NCI-H446 (cell line): ENCODE data around the gene USP20.

Experiments used
- DNase-seq, 2 experiments: peaks; one replicate each; lab custom pipeline; 2025; lab: John Stamatoyannopoulos, UW

Gene USP20

GRCh38 chr9:129857207-129857606, 21.9 kb downstream of the USP20 start:
- DNase-seq: no peak

- no peak for DNase-seq
Measured at GRCh38 chr9:129858167-129858962, 23.1 kb downstream of the USP20 start.

- DNase-seq: no peak
Measured at GRCh38 chr9:129860653-129861446, 25.6 kb downstream of the USP20 start.

GRCh38 chr9:129861447-129861827, 26.2 kb downstream of the USP20 start:
- DNase-seq: no peak

- no peak for DNase-seq
Measured at GRCh38 chr9:129863059-129863690, 27.9 kb downstream of the USP20 start.

- no peak for DNase-seq
Measured at GRCh38 chr9:129864991-129865647, 29.9 kb downstream of the USP20 start.

- no peak for DNase-seq
Measured at GRCh38 chr9:129865668-129866320, 30.5 kb downstream of the USP20 start.

GRCh38 chr9:129866394-129867135, 31.3 kb downstream of the USP20 start:
- no peak for DNase-seq

GRCh38 chr9:129867136-129868022, 32.1 kb downstream of the USP20 start:
- DNase-seq: no peak

- DNase-seq: no peak
Measured at GRCh38 chr9:129868023-129868871, 33.0 kb downstream of the USP20 start.

GRCh38 chr9:129868872-129869486, 33.7 kb downstream of the USP20 start:
- DNase-seq: no peak

- DNase-seq: no peak
Measured at GRCh38 chr9:129869585-129870501, 34.6 kb downstream of the USP20 start.

GRCh38 chr9:129871046-129871445, 35.8 kb downstream of the USP20 start:
- no peak for DNase-seq

GRCh38 chr9:129873563-129874190, 38.4 kb downstream of the USP20 start:
- no peak for DNase-seq

- DNase-seq: no peak
Measured at GRCh38 chr9:129874261-129875101, 39.2 kb downstream of the USP20 start.

GRCh38 chr9:129875181-129875611, 39.9 kb downstream of the USP20 start:
- no peak for DNase-seq
